ENCODE results near the gene MTCL1. TPM values are rescaled to one million over a fixed set of nuclear protein-coding genes. Genes with fewer than 3 reads are reported as not detected.

MTCL1 gene
- total and polyA plus RNA-seq, 5 donors from 2014 or later: 0.20 TPM; not detected in 4

- DNase-seq: no peak
- peaks cover 27% of the 10 kb centered on the region for H3K27me3 Mint-ChIP-seq
- Histone ChIP-seq H3K27ac (ENCODE audit: insufficient read depth, low read length, poor library complexity, severe bottlenecking) (no peak overlapping the region), H3K4me3 (ENCODE audit: low read depth, low read length) (no peak overlapping the region), H3K9me3 (ENCODE audit: control insufficient read depth in 2 of 2, low read length in 2 of 2) (no peaks in the 10 kb centered on the region), H3K27me3 (ENCODE audit: control insufficient read depth, insufficient read depth, low read length) (no peaks in the 10 kb centered on the region), H3K36me3 (ENCODE audit: control insufficient read depth, insufficient read depth, low read length) (no peaks in the 10 kb centered on the region), H3K4me1 (ENCODE audit: control insufficient read depth, insufficient read depth, low read length, poor library complexity, severe bottlenecking) (no peaks in the 10 kb centered on the region)
- no peak overlapping the region for H3K4me3 Mint-ChIP-seq
- H3K27ac Mint-ChIP-seq: no peak overlapping the region
- no peak for ATAC-seq (ENCODE audit: low read depth in 2 of 2)
- no peaks in the 10 kb centered on the region for H3K9me3 Mint-ChIP-seq
- no peaks in the 10 kb centered on the region for H3K36me3 Mint-ChIP-seq
- H3K4me1 Mint-ChIP-seq: no peaks in the 10 kb centered on the region
Observed at GRCh38 chr18:8719192-8719591, 13.8 kb downstream of the MTCL1 start.

GRCh38 chr18:8720141-8720540 lies 14.8 kb downstream of the MTCL1 start:
- no peaks in the 10 kb centered on the region for H3K4me1 ChIP-seq (ENCODE audit: control insufficient read depth, insufficient read depth, low read length, poor library complexity, severe bottlenecking)
- Mint-ChIP-seq H3K27ac (no peak overlapping the region), H3K4me1 (no peaks in the 10 kb centered on the region), H3K27me3 (peaks cover 18% of the 10 kb centered on the region), H3K4me3 (no peak overlapping the region), H3K9me3 (no peaks in the 10 kb centered on the region), H3K36me3 (no peaks in the 10 kb centered on the region)
- H3K27ac ChIP-seq (ENCODE audit: insufficient read depth, low read length, poor library complexity, severe bottlenecking): no peak overlapping the region
- ATAC-seq (ENCODE audit: low read depth in 2 of 2) (no peak), DNase-seq (no peak)
- H3K9me3 ChIP-seq (ENCODE audit: control insufficient read depth in 2 of 2, low read length in 2 of 2): no peaks in the 10 kb centered on the region
- H3K4me3 ChIP-seq (ENCODE audit: low read depth, low read length): no peak overlapping the region
- H3K27me3 ChIP-seq (ENCODE audit: control insufficient read depth, insufficient read depth, low read length): no peaks in the 10 kb centered on the region
- no peaks in the 10 kb centered on the region for H3K36me3 ChIP-seq (ENCODE audit: control insufficient read depth, insufficient read depth, low read length)

- H3K36me3 ChIP-seq (ENCODE audit: control insufficient read depth, insufficient read depth, low read length): no peaks in the 10 kb centered on the region
- ATAC-seq (ENCODE audit: low read depth in 2 of 2) (no peak), DNase-seq (no peak)
- H3K4me3 Mint-ChIP-seq: no peak overlapping the region
- H3K9me3 ChIP-seq (ENCODE audit: control insufficient read depth in 2 of 2, low read length in 2 of 2): no peaks in the 10 kb centered on the region
- no peaks in the 10 kb centered on the region for H3K27me3 ChIP-seq (ENCODE audit: control insufficient read depth, insufficient read depth, low read length)
- no peaks in the 10 kb centered on the region for H3K36me3 Mint-ChIP-seq
- no peak overlapping the region for H3K27ac Mint-ChIP-seq
- H3K9me3 Mint-ChIP-seq: no peaks in the 10 kb centered on the region
- no peaks in the 10 kb centered on the region for H3K4me1 Mint-ChIP-seq
- H3K27me3 Mint-ChIP-seq: peaks cover 11% of the 10 kb centered on the region
- no peak overlapping the region for H3K27ac ChIP-seq (ENCODE audit: insufficient read depth, low read length, poor library complexity, severe bottlenecking)
- no peak overlapping the region for H3K4me3 ChIP-seq (ENCODE audit: low read depth, low read length)
- H3K4me1 ChIP-seq (ENCODE audit: control insufficient read depth, insufficient read depth, low read length, poor library complexity, severe bottlenecking): no peaks in the 10 kb centered on the region
Observed at GRCh38 chr18:8721094-8721669, 15.8 kb downstream of the MTCL1 start.

- H3K4me3 ChIP-seq (ENCODE audit: low read depth, low read length): no peak overlapping the region
- Mint-ChIP-seq H3K27me3 (peaks cover 8% of the 10 kb centered on the region), H3K9me3 (no peaks in the 10 kb centered on the region), H3K27ac (no peak overlapping the region), H3K36me3 (no peaks in the 10 kb centered on the region), H3K4me1 (no peaks in the 10 kb centered on the region), H3K4me3 (no peak overlapping the region)
- no peak overlapping the region for H3K27ac ChIP-seq (ENCODE audit: insufficient read depth, low read length, poor library complexity, severe bottlenecking)
- no peaks in the 10 kb centered on the region for H3K36me3 ChIP-seq (ENCODE audit: control insufficient read depth, insufficient read depth, low read length)
- no peaks in the 10 kb centered on the region for H3K9me3 ChIP-seq (ENCODE audit: control insufficient read depth in 2 of 2, low read length in 2 of 2)
- no peak for DNase-seq
- H3K4me1 ChIP-seq (ENCODE audit: control insufficient read depth, insufficient read depth, low read length, poor library complexity, severe bottlenecking): no peaks in the 10 kb centered on the region
- H3K27me3 ChIP-seq (ENCODE audit: control insufficient read depth, insufficient read depth, low read length): no peaks in the 10 kb centered on the region
- no peak for ATAC-seq (ENCODE audit: low read depth in 2 of 2)
Observed at GRCh38 chr18:8721716-8722115, 16.4 kb downstream of the MTCL1 start.

GRCh38 chr18:8722946-8723820 lies 17.8 kb downstream of the MTCL1 start:
- Histone ChIP-seq H3K9me3 (ENCODE audit: control insufficient read depth in 2 of 2, low read length in 2 of 2) (no peaks in the 10 kb centered on the region), H3K4me3 (ENCODE audit: low read depth, low read length) (no peak overlapping the region), H3K4me1 (ENCODE audit: control insufficient read depth, insufficient read depth, low read length, poor library complexity, severe bottlenecking) (no peaks in the 10 kb centered on the region), H3K27me3 (ENCODE audit: control insufficient read depth, insufficient read depth, low read length) (no peaks in the 10 kb centered on the region), H3K36me3 (ENCODE audit: control insufficient read depth, insufficient read depth, low read length) (no peaks in the 10 kb centered on the region), H3K27ac (ENCODE audit: insufficient read depth, low read length, poor library complexity, severe bottlenecking) (no peak overlapping the region)
- Mint-ChIP-seq H3K9me3 (peaks cover 0 to 2% (median 0%) of the 10 kb centered on the region in 7 donors), H3K4me1 (peaks cover 0 to 2% (median 0%) of the 10 kb centered on the region in 4 donors), H3K27me3 (peaks cover 9% of the 10 kb centered on the region), H3K36me3 (no peaks in the 10 kb centered on the region), H3K27ac (no peak overlapping the region), H3K4me3 (no peak overlapping the region)
- no peak for DNase-seq
- ATAC-seq (ENCODE audit: low read depth in 2 of 2): no peak

- DNase-seq: no peak
- Histone ChIP-seq H3K27me3 (ENCODE audit: control insufficient read depth, insufficient read depth, low read length) (no peaks in the 10 kb centered on the region), H3K27ac (ENCODE audit: insufficient read depth, low read length, poor library complexity, severe bottlenecking) (no peak overlapping the region), H3K9me3 (ENCODE audit: control insufficient read depth in 2 of 2, low read length in 2 of 2) (no peaks in the 10 kb centered on the region), H3K4me3 (ENCODE audit: low read depth, low read length) (no peak overlapping the region), H3K36me3 (ENCODE audit: control insufficient read depth, insufficient read depth, low read length) (no peaks in the 10 kb centered on the region), H3K4me1 (ENCODE audit: control insufficient read depth, insufficient read depth, low read length, poor library complexity, severe bottlenecking) (no peaks in the 10 kb centered on the region)
- H3K27me3 Mint-ChIP-seq: peaks cover 10% of the 10 kb centered on the region
- H3K9me3 Mint-ChIP-seq: peaks cover 0 to 2% (median 0%) of the 10 kb centered on the region in 7 donors
- H3K36me3 Mint-ChIP-seq: no peaks in the 10 kb centered on the region
- H3K4me1 Mint-ChIP-seq: peaks cover 0 to 2% (median 0%) of the 10 kb centered on the region in 4 donors
- H3K4me3 Mint-ChIP-seq: no peak overlapping the region
- no peak overlapping the region for H3K27ac Mint-ChIP-seq
- ATAC-seq (ENCODE audit: low read depth in 2 of 2): no peak
Observed at GRCh38 chr18:8724452-8724851, 19.1 kb downstream of the MTCL1 start.

GRCh38 chr18:8726281-8726680 lies 20.9 kb downstream of the MTCL1 start:
- Histone ChIP-seq H3K27ac (ENCODE audit: insufficient read depth, low read length, poor library complexity, severe bottlenecking) (no peak overlapping the region), H3K4me1 (ENCODE audit: control insufficient read depth, insufficient read depth, low read length, poor library complexity, severe bottlenecking) (no peaks in the 10 kb centered on the region), H3K36me3 (ENCODE audit: control insufficient read depth, insufficient read depth, low read length) (no peaks in the 10 kb centered on the region), H3K27me3 (ENCODE audit: control insufficient read depth, insufficient read depth, low read length) (no peaks in the 10 kb centered on the region), H3K9me3 (ENCODE audit: control insufficient read depth in 2 of 2, low read length in 2 of 2) (no peaks in the 10 kb centered on the region), H3K4me3 (ENCODE audit: low read depth, low read length) (no peak overlapping the region)
- H3K4me3 Mint-ChIP-seq: no peak overlapping the region
- DNase-seq (no peak), ATAC-seq (ENCODE audit: low read depth in 2 of 2) (no peak)
- no peaks in the 10 kb centered on the region for H3K36me3 Mint-ChIP-seq
- no peak overlapping the region for H3K27ac Mint-ChIP-seq
- H3K4me1 Mint-ChIP-seq: peaks cover 0 to 2% (median 0%) of the 10 kb centered on the region in 4 donors
- H3K9me3 Mint-ChIP-seq: peaks cover 0 to 2% (median 0%) of the 10 kb centered on the region in 7 donors
- peaks cover 10% of the 10 kb centered on the region for H3K27me3 Mint-ChIP-seq

Measured in CD4-positive, CD25-positive, alpha-beta regulatory T cell (primary cell).